Kidney (tissue), 14 donors: Measurements from ENCODE around the gene MRPL4. TPM values are rescaled to one million over a fixed set of nuclear protein-coding genes. Genes with fewer than 3 reads are reported as not detected.

Experiments
- DNase-seq, 5 donors: peaks; one replicate each; pipeline ENCODE4 v3.0.0-alpha.2; 2013 to 2020
- FAIRE-seq: peaks from 2 replicates; lab custom pipeline; 2012; peaks lifted over from hg19 to GRCh38; lab: Jason Lieb, UNC
- H3K27ac ChIP-seq, 2 donors: one replicate each; pipeline ENCODE4 v1.7.0; 2013; ENCODE audit warnings: low read depth in 2 of 2, low read length in 2 of 2, inconsistent platforms in 1 of 2
- H3K27me3 ChIP-seq: one replicate; pipeline ENCODE4 v1.7.1; 2013; ENCODE audit warnings: low read length, inconsistent platforms; ENCODE audit not compliant: control insufficient read depth, insufficient read depth
- H3K36me3 ChIP-seq, 3 donors: one replicate each; pipeline versions ENCODE4 v1.7.0 to v1.7.1; 2013; ENCODE audit warnings: low read length in 3 of 3, control low read depth in 1 of 3, inconsistent platforms in 1 of 3; ENCODE audit not compliant: insufficient read depth in 3 of 3, control insufficient read depth in 2 of 3
- H3K4me1 ChIP-seq, 3 donors: one replicate each; pipeline versions ENCODE4 v1.7.0 to v1.7.1; 2013; ENCODE audit warnings: low read length in 3 of 3, inconsistent platforms in 1 of 3, low read depth in 1 of 3; ENCODE audit not compliant: control insufficient read depth in 2 of 3, insufficient read depth in 2 of 3
- H3K4me3 ChIP-seq, 3 donors: one replicate each; pipeline versions ENCODE4 v1.7.0 to v1.8.1; 2013; ENCODE audit warnings: low read length in 3 of 3, control low read depth in 1 of 3, inconsistent platforms in 1 of 3
- H3K9ac ChIP-seq, 3 donors: one replicate each; pipeline versions ENCODE4 v1.7.0 to v1.7.1; 2013; ENCODE audit warnings: low read length in 3 of 3, control low read depth in 1 of 3, inconsistent platforms in 1 of 3
- H3K9me3 ChIP-seq, 3 donors: one replicate each; pipeline versions ENCODE4 v1.7.0 to v1.7.1; 2013; ENCODE audit warnings: low read length in 3 of 3, control low read depth in 1 of 3, inconsistent platforms in 1 of 3; ENCODE audit not compliant: control insufficient read depth in 2 of 3, insufficient read depth in 1 of 3
- CTCF ChIP-seq: IDR thresholded peaks from 3 replicates; pipeline ENCODE4 v1.5.1; 2012; ENCODE audit warnings: mild to moderate bottlenecking, moderate library complexity, borderline replicate concordance; ENCODE audit not compliant: insufficient read depth; ENCODE audit errors: extremely low read depth
- intact Hi-C: fragments of 100-400 bp; cut with DNase I; formaldehyde crosslinking; loops from one replicate; pipeline ENCODE4 v1.11.1; 2022
- polyA plus RNA-seq: library from polyadenylated mRNA; stranded (reverse); fragments of 350-450 nt; fragmentation: Illumina TruSeq; extraction: RNeasy Lipid Tissue Mini Kit (QIAGEN cat#74804); gene quantifications from one replicate; pipeline ENCODE4 v1.2.3, GENCODE V29; 2014; ENCODE audit warnings: low read depth, low replicate concordance; ENCODE audit not compliant: insufficient read depth
- total RNA-seq: library from RNA; stranded (reverse); fragmentation: NEBNext Ultra II Directional; extraction: Animal tissue kit (Norgen Biotek cat#: 25700); gene quantifications from one replicate; pipeline ENCODE4 v1.2.1, GENCODE V29; 2021
- donor health status: control.
- donor health status: control.
- donor health status: control.
- donor health status: control.
- donor health status: control.
- donor health status: DM: yes; HTN: yes; CAD: no.
- donor health status: Normal renal cell carcinoma (clear cell type).

Gene MRPL4
- total and polyA plus RNA-seq, 2 donors from 2014 or later: 44.8 to 102 TPM

DNA sequence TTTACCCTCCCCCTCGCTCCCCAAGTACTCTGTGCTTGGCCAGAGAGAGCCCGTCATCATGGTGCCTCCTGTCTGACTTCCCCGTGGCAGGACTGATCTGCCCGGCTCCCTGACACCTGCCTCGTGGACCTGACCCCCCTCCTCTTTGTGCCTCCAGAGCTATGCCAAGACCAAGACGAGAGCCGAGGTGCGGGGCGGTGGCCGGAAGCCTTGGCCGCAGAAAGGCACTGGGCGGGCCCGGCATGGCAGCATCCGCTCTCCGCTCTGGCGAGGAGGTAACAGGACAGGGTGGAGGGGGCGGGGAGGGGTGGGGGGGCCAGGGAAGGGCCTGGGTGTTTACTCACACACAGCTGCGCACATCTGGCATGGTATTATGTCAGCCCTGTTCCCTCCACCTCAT, 4.5 kb downstream of the MRPL4 start:
- H3K36me3 ChIP-seq: peaks cover 2 to 25% (median 20%) of the 10 kb centered on the region in 3 donors
- peaks cover 0 to 8% (median 0%) of the 10 kb centered on the region in 3 donors for H3K4me1 ChIP-seq
- no peaks in the 10 kb centered on the region for H3K9me3 ChIP-seq
- intact Hi-C loops: no loop called here
- FAIRE-seq (no peak), DNase-seq (peak in 1 of 5 donors; percentile 73)
- H3K27me3 ChIP-seq: no peaks in the 10 kb centered on the region
- H3K27ac ChIP-seq: no peak overlapping the region
- no peak overlapping the region for H3K9ac ChIP-seq
- TF ChIP-seq CTCF: no peak
- H3K4me3 ChIP-seq: no peak overlapping the region

DNA sequence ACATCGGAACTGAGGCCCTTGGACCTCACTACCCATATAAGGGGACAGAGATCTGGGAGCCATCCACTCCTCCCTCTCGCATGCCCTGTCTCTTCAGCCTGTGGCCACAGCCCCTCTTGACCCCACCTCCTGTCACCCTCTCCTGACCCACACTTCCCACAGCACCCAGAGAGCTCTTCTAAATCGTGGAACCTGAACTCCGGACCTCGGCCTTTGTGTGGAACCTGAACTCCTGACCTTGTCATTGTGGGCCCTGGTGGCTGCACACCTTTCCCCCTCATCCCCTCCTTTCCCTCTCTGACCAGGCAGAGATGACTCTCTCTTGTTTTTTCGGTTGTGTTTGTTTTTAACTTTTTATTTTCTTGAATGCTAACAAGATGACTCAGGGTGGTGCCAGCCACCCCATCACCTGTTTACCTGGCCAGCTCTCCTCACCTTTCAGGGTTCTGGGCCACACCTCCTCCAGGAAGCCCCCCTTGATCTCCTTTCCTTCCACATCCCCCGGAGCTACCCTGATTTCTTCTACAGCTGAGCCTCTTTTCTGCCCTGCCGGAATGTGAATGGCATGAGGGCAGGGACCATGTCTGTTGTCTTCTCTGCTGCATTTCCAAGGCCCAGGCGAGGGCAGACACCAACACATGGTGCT, 5.1 kb downstream of the MRPL4 start:
- Histone ChIP-seq H3K4me1 (peaks cover 0 to 8% (median 0%) of the 10 kb centered on the region in 3 donors), H3K4me3 (no peak overlapping the region), H3K9ac (no peak overlapping the region), H3K27ac (no peak overlapping the region), H3K36me3 (peaks cover 2 to 25% (median 20%) of the 10 kb centered on the region in 3 donors), H3K9me3 (no peaks in the 10 kb centered on the region), H3K27me3 (no peaks in the 10 kb centered on the region)
- DNase-seq (no peak), FAIRE-seq (no peak)
- intact Hi-C loops: no loop called here
- TF ChIP-seq CTCF: no peak

GRCh38 chr19:10258080-10258710, 6.2 kb downstream of the MRPL4 start:
- DNase-seq (peak in 1 of 5 donors; percentile 76), FAIRE-seq (no peak)
- no peaks in the 10 kb centered on the region for H3K9me3 ChIP-seq
- no peak overlapping the region for H3K9ac ChIP-seq
- no peak overlapping the region for H3K4me3 ChIP-seq
- intact Hi-C loops: no loop called here
- no peak overlapping the region for H3K27ac ChIP-seq
- H3K36me3 ChIP-seq: peaks cover 2 to 25% (median 20%) of the 10 kb centered on the region in 3 donors
- H3K4me1 ChIP-seq: peaks cover 0 to 2% (median 0%) of the 10 kb centered on the region in 3 donors
- TF ChIP-seq CTCF: no peak
- H3K27me3 ChIP-seq: no peaks in the 10 kb centered on the region
